NCI-H2196 (cell line): ENCODE results near the gene ACSL3.
"Not testable (repeated sequence)": the region's sequence is repeated elsewhere in the genome, so short reads cannot be mapped to it uniquely, and the experiment has no call there.

Experiments used
- DNase-seq: peaks from one replicate; lab custom pipeline; 2025; ENCODE audit not compliant: unreplicated experiment; lab: John Stamatoyannopoulos, UW

Gene ACSL3

DNA sequence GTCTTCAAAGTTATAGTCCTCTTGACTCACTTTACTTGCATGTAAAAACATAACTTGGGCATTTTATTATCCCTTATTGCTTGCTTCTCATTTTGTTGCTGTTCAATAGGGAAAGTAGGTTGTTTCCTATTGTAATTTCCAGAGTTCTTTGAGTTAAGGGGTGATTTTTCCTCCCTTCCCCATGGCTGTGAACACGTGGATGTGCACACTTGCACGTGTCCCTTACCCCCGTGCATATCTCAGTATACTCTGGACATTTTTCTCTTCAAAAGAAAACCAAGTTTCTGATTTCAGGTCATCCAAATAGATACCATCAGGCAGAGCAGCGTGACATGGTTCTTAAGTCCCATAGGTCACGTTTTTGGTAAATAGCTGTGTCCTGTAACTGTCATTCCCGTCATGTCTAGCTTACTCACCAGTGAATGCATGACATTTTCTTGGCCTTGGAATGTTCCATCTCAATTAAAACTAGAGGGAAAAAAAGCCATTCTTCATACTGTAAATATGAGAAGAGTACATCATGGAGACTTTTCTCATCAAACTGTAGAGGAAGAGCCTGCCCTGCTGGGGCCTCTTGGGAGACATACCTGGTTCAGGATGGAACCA lies 107.8 kb downstream of the ACSL3 start:
- no peak for DNase-seq

DNA sequence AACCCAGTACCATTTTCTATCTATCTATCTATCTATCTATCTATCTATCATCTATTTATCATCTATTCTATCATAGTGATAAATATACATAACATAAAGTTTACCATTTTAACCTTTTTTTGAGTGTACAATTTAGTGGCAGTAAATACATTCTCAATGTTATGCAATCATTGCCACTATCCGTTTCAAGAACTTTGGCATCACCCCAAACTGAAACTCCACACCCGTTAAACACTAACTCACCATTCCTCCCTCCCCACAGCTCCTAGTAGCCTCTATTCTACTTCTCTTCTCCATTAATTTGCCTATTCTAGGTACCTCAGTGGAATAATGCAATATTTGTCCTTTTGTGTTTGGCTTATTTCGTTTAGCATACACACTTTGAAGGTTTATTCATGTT lies 108.7 kb downstream of the ACSL3 start:
- peak; percentile 66 for DNase-seq

DNA sequence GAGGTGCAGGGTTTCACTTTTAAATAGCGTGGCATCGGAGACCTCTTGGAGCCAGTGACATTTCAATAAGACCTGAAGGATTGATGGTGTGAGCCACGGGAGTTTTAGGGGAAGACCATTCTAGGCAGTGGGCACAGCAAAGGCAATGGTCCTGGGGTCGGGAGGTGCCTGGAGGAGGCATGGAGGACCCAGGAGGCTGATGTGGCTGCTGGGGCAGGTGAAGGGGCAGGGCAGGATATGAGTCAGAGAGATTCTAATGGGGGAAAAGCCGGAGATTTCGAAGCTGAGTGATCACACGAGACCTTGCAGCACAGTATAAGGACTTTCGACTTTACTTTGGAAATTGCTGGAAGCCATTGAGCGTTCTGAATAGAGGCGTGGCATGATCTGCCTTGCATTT lies 111.6 kb downstream of the ACSL3 start:
- DNase-seq: no peak

DNA sequence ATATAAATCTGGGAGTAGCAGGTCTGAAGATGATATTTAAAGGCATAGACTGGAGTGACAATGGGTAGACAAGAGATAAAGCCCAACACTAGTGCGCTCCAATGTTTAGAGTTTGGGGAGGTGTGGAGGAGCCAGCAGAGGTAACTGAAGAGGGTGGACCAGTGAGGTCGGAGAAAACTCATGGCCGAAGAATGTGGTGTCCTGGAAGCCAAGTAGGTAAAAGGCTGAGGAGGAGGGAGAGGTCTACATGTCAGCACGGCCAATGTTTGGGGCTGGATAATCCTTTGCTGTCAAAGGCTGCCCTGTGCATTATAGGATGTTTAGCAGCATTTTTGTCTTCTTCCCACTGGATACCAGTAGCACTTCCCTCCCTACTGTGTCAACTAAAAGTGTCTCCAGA lies 112.4 kb downstream of the ACSL3 start:
- no peak for DNase-seq

GRCh38 chr2:222973733-222974132 lies 112.9 kb downstream of the ACSL3 start:
- no peak for DNase-seq

DNA sequence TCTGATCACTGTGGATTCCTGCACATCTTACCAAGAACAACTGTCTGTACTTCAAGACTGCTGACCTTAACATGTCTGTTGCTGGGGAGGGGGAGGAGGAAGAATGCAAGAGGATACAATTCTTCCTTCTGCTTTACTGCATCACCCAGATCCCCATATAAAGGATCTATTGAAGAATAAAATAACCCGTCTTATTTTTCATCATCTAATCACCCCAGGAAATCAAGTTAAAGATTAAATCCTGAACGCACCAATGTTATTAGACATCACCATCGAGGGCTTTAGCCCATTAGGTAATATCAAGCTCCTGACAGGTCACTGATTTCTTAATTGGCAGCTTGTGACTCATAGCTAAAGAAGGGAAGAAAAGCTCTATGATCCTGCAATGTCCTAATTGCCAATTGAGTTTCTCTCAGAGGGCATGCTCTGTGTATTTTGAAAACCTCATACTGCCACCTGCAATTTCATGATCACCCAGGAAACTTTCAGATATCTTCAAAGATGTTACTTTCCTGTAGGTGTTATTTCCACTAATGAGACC lies 115.8 kb downstream of the ACSL3 start:
- no peak for DNase-seq

GRCh38 chr2:222977121-222977520 lies 116.3 kb downstream of the ACSL3 start:
- no peak for DNase-seq

- no peak for DNase-seq
Measured at GRCh38 chr2:222978850-222979249, 118.0 kb downstream of the ACSL3 start.

DNA sequence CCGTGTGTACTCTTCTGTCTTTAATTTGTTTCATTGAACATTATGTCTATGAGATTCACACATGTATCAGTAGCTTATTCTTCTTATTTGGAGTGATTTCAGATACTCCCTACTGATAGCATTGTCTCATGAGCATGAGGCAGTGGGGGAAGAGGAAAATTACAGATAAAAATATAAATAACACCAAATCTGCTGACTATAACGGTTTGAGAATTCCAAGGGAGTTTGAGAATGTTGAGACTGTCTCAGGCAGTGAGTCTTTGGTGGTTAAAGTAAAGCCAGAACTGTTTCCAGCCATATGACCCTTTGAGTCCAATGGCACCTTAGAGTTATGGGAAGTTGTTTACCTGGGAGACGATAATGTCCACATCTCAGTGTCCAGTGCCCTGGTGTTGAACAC lies 118.6 kb downstream of the ACSL3 start:
- no peak for DNase-seq

DNA sequence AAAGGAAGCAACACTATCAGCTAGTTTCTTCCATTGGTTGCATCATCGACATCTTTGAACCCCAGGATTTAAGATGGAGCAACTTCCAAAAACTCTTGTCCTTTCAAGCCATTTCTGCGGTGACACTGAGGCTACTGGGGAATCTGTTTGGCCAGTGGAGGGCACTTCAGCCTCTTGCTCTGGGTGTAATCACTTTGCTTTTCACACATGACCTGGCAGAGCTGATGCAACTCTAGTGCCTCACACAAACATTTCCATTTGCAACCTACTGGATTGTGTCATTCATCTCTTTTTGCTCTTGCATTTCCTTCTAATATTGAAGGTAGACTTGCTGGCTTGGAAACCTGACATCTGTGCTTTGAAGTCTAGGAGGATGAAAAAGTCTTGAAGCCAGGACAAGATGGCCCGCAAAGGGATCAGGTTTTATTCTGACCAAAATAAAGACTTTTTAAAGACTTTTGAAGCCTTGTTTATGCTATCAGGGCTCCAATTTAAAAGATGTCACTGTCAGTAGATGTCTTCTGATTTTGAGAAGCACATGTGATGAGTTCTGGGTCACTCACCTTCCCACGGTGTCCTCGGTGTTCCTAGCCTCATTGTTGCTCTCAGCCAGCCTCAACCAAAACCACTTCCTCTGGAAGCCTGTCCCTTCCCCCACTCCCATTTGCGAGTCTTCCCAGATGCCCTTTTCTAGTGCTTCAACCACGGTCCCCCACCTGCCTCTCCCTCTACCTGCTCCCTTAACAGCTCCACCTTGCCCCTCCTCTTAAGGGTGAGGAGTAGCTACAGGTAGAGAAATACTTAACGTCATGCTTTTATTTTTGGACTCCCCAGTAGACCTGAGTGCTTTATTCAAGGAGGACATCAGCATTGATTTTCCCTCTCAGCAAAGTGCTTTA lies 121.4 kb downstream of the ACSL3 start:
- DNase-seq: peak; percentile 69

GRCh38 chr2:222982909-222983265 lies 122.1 kb downstream of the ACSL3 start:
- DNase-seq: no peak

GRCh38 chr2:222984908-222985307 lies 124.1 kb downstream of the ACSL3 start:
- DNase-seq: no peak

- DNase-seq: no peak
Measured at GRCh38 chr2:222989431-222989830, 128.6 kb downstream of the ACSL3 start.

DNA sequence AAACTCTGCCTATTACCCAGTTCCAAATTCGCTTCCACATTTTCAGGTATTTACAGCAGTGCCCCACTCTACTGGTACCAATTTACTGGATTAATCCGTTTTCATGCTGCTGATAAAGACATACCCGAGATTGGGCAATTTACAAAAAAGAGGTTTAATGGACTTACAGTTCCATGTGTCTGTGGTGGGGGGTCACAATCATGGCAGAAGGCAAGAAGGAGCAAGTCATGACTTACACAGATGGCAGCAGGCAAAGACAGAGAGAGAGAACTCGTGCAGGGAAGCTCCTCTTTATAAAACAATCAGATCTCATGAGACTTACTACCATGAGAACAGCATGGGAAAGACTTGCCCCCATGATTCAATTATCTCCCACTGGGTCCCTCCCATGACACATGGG lies 129.4 kb downstream of the ACSL3 start:
- DNase-seq: not testable (repeated sequence)

- no peak for DNase-seq
Measured at GRCh38 chr2:222992137-222992536, 131.3 kb downstream of the ACSL3 start.
